ENCODE data around the gene ITFG2.

The ITFG2 gene

DNA sequence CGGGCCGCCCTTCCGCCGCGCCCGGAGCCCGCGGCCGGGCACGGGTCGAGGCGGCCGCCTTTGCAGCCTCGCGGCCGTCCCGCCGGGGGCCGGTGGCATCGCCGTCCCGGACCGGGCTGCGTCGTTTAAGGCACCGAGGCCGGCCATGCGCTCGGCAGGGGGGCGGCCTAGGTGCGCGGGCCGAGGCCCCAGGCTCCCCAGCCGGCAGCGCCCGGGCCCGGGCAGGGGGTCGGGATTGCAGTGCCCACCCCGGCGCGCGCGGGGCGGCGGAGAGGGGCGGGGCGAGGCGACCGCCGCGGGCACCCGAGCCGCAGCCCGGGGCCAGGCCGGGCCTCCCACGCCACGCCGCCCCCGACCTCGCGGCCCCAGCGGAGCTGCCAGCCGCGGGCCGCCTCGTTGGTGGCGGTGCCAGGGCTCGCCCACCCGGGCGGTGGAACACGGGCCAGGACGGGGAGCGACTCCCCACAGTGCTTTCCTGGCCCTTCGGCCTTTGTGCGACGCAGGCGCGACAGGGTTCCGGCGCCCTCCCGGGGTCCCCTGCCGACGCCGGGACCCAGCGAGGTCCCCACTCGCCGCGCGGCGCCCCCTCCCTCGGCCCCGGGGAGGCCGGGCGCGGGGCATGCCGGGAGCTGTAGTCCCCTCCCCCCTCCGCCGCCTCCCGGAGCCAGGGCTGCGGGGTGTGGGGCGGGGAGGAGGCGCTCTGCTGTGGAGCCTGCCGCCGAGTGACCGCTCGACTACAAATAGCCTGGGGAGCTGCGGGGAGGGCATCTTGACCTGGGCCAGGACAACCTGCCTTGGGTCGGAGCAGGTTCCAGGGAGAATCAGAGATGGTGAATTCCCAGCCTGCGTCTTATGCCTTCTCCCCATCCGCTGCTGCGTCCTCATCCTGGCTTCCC is 16.9 kb upstream of the ITFG2 start:
- peak; percentile 77 for DNase-seq

DNA sequence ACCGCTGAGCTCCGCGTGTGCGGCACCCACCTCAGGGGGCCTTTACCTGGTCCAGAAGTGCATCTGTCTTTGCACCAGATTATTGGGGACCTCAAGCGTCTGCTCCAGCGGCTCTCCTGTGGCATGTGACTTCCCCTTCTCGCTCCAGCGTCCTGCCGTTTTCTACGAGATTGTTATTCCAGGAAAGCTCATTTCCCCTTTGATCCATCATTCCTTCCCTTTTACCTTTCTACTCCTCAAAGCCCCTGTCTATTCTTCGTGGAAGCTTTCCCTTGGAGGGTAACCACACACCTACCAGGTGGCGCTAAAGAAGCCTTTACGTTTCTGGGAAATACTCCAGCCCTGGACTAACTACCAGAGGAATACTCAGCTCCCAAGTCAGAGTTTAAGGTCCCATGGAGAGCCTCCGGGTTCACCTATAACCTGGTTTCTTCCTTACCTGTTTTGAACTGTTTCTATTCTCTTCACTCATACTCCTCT is 16.2 kb upstream of the ITFG2 start:
- peak; percentile 15 for DNase-seq

DNA sequence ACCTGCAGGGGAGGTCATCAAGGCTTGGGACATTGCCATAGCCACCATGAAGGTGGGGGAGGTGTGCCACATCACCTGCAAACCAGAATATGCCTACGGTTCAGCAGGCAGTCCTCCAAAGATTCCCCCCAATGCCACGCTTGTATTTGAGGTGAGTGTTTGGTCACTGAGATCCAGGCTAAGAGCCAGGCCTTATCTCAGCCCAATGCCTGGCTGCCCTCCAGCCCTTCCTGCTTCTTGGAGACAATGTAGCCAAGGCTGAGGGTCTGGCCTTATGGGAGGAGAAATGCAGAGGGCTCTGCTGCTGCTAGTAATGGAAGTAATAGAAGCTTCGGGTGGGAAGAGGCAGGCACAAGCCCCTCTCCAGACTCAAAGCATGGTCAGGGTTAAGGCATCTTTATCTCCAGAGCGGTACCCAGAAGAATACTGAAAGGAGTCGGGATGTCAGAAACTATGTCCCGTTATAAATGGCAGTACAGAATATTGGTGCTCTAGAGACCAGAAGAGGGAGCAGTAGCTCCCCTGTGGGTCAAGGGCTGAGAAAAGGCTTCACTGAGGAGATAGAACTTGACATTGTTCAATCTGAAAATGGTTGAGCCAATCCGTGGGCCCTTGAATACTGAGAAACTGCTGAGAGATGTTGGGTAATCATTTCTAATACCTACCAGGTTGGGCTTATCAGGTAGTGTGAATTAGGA is 14.6 kb upstream of the ITFG2 start:
- DNase-seq = no peak

DNA sequence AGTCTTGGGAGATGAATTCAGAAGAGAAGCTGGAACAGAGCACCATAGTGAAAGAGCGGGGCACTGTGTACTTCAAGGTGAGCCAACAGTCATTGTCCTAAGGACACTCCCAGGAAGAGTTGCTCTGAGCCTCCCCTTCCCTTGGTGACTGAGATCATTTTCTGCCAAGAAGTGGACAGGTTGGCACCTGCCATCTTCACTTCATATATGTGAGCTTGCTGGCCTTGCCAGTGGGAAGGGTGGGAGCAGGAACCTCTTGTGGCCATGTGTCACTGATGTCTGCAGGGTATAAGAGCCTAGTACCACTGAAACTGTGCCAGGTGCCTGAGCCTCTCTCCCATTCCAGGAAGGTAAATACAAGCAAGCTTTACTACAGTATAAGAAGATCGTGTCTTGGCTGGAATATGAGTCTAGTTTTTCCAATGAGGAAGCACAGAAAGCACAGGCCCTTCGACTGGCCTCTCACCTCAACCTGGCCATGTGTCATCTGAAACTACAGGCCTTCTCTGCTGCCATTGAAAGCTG is 12.4 kb upstream of the ITFG2 start:
- DNase-seq = no peak

DNA sequence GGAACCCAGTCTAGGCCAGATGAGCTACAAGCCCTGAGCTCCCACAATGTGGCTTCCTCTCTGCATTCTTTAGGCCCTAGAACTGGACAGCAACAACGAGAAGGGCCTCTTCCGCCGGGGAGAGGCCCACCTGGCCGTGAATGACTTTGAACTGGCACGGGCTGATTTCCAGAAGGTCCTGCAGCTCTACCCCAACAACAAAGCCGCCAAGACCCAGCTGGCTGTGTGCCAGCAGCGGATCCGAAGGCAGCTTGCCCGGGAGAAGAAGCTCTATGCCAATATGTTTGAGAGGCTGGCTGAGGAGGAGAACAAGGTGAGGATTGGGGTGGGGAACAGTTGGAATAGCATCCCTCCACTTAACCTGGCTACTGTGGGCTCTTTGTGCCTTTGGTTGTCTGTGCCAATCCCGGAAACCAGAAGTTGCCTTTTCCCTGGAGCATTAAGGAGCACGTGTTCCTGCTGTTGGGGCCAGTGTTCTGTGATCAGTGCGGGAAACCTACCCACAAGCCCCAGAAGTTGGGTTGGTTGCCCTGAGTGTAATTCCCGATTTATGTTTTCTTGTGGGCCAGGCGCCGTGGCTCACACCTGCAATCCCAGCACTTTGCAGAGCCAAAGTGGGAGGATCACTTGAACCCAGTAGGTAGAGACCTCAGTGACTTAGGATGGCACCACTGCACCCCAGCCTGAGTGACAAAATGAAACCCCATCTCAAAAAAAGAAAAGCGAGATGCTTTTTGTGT is 11.3 kb upstream of the ITFG2 start:
- DNase-seq = no peak

DNA sequence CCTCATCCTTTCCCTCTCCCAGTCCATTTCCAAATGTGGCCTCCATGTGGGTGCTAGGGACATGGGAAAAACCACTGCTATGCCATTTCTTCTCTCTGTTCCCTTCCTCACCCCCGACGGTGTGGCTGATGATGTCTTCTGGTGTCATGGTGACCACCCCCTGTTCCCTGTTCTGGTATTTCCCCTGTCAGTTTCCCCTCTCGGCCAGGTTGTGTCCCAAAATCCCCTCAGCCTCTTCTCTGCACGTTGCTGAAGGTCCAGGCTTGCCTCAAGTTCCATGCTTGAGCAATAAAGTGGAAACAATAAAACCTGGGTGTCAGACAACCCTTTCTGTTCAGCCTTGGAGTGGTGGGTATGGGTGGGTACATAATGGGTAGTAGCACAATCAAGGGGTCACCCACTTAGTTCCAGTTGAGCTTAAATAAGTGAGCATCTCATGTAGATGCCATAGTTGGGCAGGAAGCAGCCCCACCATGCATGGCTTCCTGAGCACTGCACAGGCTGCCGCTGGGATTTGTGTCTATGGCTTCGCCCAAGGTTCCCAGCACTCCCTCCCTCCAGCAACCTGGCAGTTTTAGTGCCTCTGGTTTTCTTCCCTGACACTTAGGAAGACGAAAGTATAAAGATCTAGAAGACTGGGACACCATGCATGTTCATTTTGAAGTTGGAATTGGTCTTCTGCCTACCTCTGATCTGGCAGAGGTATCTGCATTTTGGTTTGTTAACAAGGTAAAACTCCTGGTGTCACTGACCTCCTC is 8.7 kb upstream of the ITFG2 start:
- DNase-seq = no peak

DNA sequence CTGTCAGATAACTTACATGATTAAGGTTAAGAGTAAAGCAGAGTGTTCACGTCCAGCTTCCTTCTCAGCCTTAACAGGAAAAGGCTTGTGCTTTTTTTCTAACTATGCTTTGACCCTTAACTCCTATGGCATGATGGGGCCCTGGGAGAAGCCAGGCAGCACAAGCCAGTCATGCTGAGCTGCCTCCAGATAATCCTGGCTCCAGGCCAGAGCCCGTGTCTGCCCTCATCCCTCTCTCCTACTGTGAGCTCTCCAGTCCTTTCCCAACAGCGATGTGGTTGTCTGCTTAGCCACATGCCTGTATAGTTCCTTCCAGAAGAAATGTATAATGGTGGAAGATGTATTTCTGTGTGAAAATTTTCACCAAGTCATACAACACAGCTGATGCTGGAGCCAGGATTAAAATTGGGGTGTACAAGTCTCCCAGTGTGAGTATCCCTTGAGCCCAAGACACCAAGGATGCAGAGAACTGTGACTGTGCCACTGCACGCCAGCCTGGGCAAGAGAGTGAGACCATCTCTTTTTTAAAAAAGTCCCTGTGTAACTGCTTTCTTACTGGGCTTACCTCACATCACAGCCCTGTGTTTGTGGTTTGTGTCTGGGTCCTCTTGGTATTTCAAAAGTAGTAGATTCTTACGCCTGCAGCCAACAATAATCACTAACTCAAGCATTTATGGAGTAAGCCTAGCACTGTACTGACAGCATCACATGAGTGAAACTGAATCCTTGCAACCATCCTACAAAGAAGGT is 7.9 kb upstream of the ITFG2 start:
- DNase-seq = no peak

DNA sequence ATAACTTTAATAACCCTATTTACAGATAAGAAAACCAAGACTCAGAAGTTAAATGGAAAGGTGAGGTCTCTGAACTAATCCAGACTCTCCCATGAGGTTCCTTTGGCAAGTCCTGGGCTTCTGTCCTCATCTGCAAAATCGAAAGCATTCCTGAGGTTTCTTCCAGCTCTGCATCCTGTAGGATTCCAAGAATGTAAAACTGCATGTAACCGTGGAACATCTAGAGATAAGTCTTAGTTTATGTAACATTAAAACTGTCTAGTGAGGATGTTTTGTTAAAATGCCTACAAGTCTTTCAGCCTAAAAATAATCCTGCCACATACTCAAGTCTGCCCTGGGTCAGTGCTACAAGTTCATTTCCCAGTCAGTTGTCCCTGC is 7.3 kb upstream of the ITFG2 start:
- no peak for DNase-seq

DNA sequence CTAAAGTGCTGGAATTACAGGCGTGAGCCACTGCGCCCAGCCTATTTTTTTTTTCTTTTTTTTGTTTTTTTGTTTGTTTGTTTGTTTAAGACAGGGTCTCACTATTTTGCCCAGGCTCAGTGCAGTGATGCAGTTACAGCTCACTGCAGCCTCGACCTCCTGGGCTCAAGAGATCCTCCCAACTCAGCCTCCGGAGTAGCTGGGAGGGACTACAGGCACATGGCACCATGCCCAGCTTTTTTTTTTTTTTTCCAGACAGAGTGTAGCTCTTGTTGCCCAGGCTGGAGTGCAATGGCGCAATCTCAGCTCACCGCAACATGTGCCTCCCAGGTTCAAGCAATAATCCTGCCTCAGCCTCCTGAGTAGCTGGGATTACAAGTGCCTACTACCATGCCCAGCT is 5.8 kb upstream of the ITFG2 start:
- DNase-seq = no peak

DNA sequence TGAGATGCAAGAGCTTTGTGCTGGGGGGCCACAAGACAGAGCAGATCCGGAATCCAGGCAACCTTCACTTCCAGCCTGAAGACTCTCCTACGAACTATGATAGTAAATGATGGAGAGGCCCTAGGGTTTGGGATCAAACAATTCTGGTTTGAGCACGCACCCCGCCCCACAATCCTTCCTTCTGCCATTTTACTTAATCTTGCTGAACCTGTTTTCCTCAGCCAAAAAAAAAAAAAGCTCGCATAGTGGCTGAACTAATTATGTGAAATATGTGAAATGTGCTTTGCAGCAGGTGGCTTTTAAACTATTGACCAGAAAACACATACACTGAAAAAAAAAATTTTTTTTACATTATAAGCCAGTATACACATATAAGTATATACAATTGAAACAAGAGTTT is 667 bp upstream of the ITFG2 start:
- no peak for DNase-seq

DNA sequence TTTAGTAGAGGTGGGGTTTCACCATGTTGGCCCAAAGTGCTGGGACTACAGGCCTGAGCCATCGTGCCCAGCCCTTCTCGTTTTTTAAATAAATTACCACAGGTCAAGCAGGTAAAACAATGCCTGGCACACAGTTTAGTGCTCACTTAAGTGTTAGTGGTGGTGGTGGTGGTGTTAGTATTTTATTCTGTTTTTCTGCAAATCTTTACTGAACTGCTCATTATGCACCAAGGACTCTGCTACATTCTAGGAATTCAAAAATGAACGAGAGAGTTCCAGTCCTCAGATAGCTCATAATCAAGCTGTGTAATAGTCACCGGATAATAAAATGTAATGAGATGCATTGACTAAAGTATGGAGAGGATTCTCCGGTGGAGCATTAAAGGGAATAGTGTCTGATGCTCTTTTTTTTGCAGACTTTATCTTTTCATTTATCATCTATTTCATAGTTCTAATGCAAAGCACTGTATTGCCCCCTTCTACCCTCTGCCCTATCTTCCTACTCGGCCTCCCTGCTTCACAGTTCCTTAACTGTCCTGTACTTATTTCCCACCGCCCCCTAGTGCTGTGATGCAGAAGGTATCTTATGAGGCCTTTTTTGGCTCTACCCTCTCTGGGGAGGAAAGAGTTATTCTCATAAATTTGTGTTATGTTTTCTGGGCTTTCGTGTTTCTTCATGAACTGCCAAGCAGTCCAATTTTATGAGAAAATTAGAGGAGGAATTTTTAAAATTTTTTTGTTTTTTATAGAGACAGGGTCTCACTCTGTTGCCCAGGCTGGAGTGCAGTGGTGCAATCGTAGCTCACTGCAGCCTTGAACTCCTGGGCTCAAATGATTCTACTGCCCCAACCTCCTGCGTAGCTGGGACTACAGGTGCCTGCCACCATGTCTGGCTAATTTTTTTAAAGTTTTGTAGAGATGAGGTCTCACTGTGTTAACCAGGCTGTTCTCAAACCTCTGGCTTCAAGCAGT is 1.0 kb downstream of the ITFG2 start:
- DNase-seq = peak; percentile 30

DNA sequence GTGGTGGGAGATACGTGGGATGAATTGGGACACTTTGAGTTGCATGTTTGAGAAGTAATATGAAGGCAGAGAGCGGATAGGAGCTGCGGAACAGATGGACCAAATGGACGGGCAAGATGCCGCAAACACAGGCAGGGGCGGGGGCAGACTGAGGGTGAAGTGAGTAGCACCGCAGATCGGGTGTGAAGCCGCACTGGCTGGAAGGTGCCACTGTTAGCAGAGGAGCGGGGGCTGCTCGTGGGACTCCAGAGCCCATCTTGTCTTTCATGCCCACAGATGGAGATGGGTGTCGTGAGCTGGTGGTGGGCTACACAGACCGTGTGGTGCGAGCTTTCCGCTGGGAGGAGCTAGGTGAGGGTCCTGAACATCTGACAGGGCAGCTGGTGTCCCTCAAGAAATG is 7.3 kb downstream of the ITFG2 start:
- no peak for DNase-seq

DNA sequence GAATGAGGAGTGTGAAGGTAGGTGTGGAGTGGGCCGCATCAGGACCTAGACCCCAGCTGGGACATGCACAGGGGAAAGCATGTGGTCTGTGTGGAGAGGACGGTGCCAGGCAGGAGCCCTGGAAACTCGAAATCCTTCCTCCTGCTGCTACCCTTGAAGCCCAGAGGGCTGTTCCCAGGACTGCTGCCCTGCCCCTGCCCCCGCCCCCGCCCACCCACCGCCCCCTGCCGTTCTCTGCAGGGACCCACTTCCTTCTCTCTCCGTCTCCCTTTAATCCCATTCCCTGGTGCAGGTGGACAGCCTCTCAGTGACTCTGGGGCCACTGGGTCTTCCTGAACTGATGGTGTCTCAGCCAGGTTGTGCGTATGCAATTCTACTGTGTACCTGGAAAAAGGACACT is 8.0 kb downstream of the ITFG2 start:
- no peak for DNase-seq

DNA sequence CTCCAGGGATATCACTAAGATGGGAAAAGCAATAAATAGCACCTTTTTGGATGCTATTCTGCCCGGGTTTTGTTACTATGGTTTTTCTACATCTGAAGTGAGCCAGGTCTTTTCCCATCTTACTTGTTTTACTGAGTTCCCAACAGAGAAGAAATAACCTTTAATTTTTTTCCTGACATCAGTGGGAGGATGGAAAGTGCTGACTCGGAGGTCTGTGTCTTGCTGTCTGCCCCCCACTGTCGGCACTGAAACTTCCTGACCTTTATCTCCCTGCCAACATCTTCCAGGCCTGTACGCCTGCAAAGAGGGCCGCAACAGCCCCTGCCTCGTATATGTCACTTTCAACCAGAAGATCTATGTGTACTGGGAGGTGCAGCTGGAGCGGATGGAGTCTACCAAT is 11.0 kb downstream of the ITFG2 start:
- no peak for DNase-seq

DNA sequence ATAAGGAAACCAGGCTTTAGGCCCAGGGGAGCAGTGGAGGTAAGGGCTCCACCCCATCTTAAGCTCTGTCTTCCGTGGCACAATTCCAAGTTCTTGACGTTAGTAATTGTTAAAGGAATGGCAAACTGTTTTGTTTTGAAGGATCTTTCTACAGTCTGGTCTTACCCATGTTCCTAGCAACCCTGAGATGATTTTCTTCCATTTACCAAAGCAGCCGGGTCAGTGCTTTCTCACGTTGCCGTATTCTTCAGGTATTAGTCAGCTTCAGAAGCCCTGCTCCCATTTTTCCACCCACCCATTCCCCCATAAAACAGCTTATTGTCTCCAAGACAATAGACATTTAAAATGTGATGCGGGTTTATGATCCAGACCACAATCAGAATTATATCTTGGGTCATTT is 12.1 kb downstream of the ITFG2 start:
- DNase-seq = no peak

DNA sequence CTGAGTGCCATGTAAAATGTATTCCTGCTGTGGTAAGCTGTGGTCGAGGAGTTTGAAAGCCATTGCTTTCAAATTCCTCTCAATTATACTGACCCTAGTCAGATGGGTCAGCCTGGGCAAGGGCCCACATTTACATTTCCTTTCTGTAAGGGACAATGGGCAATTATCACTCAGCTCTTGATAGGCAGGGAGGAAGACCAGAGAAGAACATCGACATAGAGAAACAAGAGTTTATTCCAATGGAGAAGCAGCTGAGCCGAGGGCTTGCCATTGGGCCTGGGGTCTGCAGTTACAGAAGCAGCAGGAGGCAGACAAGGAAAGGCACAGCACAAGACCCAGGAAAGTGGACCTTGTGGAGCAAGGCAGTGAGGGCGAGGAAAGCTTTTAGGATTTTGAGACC is 12.7 kb downstream of the ITFG2 start:
- no peak for DNase-seq

DNA sequence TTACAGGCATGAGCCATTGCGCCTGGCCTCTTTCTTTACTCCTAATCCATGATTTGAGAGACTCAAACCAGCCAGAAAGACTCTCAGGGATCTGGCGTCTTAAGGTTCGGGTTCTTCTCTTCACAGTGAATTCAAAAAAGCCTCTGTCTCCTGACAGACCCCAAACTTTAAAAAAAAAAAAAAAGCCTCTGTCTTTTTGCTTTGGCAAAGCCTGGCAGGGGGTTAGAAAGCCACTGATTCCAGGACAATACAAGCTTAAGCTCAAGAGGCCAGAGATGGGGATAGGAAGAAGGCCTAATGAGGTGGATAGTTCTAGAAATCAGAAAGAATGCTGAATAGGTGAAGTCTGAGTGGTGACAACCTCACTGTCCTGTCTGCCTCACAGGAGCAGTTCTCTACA is 13.6 kb downstream of the ITFG2 start:
- DNase-seq = no peak

DNA sequence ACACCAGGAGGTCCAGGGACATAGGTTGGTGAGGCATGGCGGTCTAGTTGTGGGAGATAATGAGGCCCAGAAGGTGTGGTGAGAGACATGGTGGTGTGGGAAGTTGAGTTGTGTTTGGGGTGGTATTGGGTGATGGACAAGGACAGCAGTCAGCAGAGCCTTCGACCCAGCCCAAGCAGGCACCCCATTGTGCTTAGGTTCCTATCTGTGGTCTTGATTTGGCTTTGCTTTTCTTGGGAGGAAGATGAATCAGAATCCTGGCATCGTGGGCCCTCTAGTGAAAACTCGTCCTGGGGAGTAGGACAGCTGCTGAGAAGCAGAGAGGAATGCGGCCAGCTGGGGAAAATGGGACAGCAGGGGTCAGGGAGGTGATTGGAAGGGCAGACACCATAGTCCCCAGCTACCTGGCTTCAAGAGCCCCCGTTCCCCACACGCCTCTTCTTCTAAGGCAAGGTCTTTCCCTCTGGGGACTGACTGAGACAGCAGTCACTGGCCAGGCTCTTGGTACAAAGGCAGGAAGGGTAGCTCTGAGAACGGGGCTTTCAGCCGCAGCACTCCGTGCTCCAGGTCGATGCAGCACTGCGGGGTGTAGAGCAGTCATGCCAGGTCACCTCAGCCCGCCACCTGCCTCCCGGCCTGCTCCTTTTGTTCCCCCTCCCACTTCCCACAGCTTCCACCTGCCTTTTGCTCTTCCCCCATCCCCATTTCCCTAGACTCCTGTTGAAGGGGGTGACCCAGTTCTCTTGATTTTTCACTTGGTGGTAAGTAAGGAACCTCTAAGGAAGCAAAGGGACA is 14.4 kb downstream of the ITFG2 start:
- no peak for DNase-seq

DNA sequence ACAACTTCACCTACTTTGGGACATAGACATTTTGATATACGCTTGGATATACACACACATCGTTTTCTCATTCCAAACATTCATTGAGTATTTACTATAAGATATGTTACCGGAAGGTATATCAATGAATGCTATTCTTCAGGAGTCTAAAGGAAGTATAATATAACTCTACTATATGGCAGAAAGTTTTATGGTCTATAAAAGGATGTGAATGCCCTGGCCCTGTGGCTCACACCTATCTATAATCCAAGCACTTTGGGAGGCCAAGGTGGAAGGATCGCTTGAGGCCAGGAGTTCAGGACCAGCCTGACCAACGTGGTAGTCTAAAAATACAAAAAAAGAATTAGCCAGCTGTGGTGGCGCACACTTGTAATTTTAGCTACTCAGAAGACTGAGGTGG is 16.8 kb downstream of the ITFG2 start:
- DNase-seq = no peak
